ENCODE measurements around the gene CHD1. TPM values are rescaled to one million over a fixed set of nuclear protein-coding genes. Genes with fewer than 3 reads are reported as not detected.

Gene CHD1
- total RNA-seq, 4 donors from 2014 or later, result 43.5 to 120 (median 69.5) TPM

DNA sequence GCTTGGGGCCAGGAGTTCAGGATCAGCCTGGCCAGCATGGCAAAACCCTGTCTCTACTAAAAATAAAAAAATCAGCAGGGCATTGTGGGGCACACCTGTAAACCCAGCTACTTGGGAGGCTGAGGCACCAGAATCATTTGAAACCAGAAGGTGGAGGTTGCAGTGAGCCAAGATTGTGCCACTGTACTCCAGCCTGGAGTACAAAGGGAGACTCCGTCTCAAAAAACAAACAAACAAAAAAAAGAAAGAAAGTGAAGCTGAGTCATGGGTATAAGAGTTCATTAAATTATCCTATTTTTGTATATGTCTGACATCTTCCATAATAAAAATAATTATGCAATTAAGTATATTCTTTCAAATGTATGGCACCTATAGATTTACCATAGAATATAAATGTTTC lies 37.2 kb downstream of the CHD1 start:
- no peak overlapping the region for H3K27ac ChIP-seq
- H3K9me3 ChIP-seq, result no peaks in the 10 kb centered on the region
- no peaks in the 10 kb centered on the region for H3K27me3 ChIP-seq
- DNase-seq, result no peak
- H3K4me3 ChIP-seq, result no peak overlapping the region
- no peak for TF ChIP-seq POLR2A (IDR thresholded peaks at IDR 0.05)
- H3K4me1 ChIP-seq, result no peaks in the 10 kb centered on the region
- peaks cover 0 to 92% (median 0%) of the 10 kb centered on the region in 3 donors for H3K36me3 ChIP-seq

DNA sequence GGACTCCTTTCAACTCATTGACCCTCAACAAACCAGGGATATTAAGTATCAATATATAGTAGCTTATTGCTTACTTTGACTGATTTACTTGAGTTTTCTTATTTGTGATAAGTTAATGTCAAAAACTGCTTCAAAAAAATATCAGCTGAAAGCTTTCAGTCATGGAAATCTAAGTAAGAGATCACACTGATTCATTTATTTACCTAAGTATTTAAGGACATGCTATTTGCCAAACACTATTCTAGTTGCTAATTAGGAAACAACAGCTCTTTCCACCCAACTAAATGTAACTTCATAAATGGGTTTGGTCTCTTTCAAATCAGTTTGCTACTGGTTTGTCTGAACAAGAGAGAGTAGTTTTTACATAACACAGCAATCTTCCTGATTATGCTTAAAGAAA lies 48.2 kb downstream of the CHD1 start:
- TF ChIP-seq, protein P1, sequence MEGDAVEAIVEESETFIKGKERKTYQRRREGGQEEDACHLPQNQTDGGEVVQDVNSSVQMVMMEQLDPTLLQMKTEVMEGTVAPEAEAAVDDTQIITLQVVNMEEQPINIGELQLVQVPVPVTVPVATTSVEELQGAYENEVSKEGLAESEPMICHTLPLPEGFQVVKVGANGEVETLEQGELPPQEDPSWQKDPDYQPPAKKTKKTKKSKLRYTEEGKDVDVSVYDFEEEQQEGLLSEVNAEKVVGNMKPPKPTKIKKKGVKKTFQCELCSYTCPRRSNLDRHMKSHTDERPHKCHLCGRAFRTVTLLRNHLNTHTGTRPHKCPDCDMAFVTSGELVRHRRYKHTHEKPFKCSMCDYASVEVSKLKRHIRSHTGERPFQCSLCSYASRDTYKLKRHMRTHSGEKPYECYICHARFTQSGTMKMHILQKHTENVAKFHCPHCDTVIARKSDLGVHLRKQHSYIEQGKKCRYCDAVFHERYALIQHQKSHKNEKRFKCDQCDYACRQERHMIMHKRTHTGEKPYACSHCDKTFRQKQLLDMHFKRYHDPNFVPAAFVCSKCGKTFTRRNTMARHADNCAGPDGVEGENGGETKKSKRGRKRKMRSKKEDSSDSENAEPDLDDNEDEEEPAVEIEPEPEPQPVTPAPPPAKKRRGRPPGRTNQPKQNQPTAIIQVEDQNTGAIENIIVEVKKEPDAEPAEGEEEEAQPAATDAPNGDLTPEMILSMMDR (IDR thresholded peaks at IDR 0.05), result no peak
- TF ChIP-seq POLR2A (IDR thresholded peaks at IDR 0.05), result no peak
- H3K27me3 ChIP-seq, result no peaks in the 10 kb centered on the region
- H3K4me1 ChIP-seq, result no peaks in the 10 kb centered on the region
- DNase-seq, result no peak
- H3K27ac ChIP-seq, result no peak overlapping the region
- no peak overlapping the region for H3K4me3 ChIP-seq
- peaks cover 0 to 95% (median 0%) of the 10 kb centered on the region in 3 donors for H3K36me3 ChIP-seq
- no peaks in the 10 kb centered on the region for H3K9me3 ChIP-seq

DNA sequence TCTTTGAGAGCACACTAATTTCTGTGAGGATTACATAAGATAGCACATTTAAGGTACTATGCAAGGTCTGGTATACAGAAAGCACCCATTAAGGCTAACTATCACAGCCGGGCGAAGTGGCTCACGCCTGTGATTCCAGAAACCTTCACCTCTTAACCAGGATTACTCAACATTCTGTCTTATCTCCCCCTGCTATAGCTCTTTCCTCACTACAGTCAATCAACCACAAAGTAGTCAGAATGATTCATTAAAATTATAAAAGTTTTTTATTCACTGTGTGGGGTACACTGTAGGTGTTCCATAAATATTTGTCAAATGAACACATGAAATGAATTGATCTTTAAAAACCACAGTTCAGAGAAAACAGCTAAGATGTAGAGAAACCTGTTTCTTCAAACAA lies 48.7 kb downstream of the CHD1 start:
- Histone ChIP-seq H3K9me3 (no peaks in the 10 kb centered on the region), H3K27me3 (no peaks in the 10 kb centered on the region), H3K4me1 (no peaks in the 10 kb centered on the region), H3K4me3 (no peak overlapping the region), H3K36me3 (peaks cover 0 to 94% (median 0%) of the 10 kb centered on the region in 3 donors), H3K27ac (no peak overlapping the region)
- TF ChIP-seq, protein P1 (IDR thresholded peaks at IDR 0.05), result no peak
- TF ChIP-seq POLR2A (IDR thresholded peaks at IDR 0.05), result no peak
- no peak for DNase-seq

DNA sequence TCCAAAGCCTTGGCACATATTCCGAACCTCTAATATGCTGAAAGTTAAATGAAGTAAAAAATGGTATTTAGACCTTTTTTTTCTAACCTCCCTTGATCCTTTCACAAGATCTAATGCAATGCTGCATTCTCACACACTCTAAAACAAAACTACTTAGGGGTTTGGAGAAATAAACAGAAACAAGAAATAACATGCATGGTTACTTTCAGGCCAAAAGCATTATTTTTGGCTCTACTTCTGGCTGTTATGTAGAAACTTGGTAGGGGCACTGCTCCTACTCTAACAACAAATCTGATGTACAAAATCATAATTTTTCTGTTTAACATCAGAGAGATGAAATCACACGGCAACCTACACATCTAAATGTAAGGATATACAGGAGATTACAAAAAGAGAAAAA lies 51.2 kb downstream of the CHD1 start:
- no peak overlapping the region for H3K27ac ChIP-seq
- H3K27me3 ChIP-seq, result no peaks in the 10 kb centered on the region
- DNase-seq, result no peak
- peaks cover 0 to 96% (median 0%) of the 10 kb centered on the region in 3 donors for H3K36me3 ChIP-seq
- TF ChIP-seq, protein P1 (IDR thresholded peaks at IDR 0.05), result no peak
- no peak for TF ChIP-seq POLR2A (IDR thresholded peaks at IDR 0.05)
- H3K4me3 ChIP-seq, result no peak overlapping the region
- no peaks in the 10 kb centered on the region for H3K9me3 ChIP-seq
- no peaks in the 10 kb centered on the region for H3K4me1 ChIP-seq

DNA sequence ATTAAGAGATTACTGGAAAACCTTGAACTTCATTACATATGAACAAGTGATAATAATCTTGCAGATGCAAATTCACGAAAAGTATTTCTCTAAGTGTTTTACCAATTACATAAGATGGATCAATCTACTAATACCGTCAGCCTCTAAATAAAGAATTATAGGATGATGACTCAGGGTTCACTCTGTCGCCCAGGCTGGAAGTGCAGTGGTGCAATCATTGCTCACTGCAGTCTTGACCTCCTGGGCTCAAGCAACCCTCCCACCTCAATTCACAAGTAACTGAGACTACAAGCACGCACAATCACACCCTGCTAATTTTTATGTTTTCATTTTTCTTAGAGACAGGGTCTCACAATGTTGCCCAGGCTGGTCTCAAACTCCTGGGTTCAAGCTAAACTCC lies 56.1 kb downstream of the CHD1 start:
- Histone ChIP-seq H3K4me1 (no peaks in the 10 kb centered on the region), H3K27ac (no peak overlapping the region), H3K9me3 (no peaks in the 10 kb centered on the region), H3K36me3 (peaks cover 0 to 95% (median 0%) of the 10 kb centered on the region in 3 donors), H3K4me3 (no peak overlapping the region), H3K27me3 (no peaks in the 10 kb centered on the region)
- no peak for DNase-seq
- TF ChIP-seq, protein P1 (IDR thresholded peaks at IDR 0.05), result no peak
- no peak for TF ChIP-seq POLR2A (IDR thresholded peaks at IDR 0.05)

DNA sequence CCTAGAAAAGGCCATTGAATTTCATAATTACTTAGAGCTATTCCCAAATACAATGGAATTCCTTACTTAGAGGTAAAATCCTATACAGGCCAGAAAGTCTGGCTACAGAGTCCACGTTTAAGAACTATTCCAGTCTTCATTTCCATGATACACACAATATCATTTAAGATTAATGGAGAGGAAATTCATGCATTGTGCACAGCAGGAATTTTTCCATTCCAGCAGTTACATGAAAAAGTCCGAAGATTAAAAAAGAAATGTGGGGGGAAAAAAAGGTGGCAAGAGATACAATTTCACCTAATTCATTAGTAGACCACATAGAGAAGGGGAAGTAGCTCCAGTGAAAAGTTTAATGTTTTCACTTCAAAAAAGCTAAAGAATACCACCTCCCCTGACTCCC lies 63.1 kb downstream of the CHD1 start:
- TF ChIP-seq, protein P1 (IDR thresholded peaks at IDR 0.05), result no peak
- TF ChIP-seq POLR2A (IDR thresholded peaks at IDR 0.05), result no peak
- Histone ChIP-seq H3K27ac (no peak overlapping the region), H3K27me3 (no peaks in the 10 kb centered on the region), H3K4me1 (no peaks in the 10 kb centered on the region), H3K36me3 (peaks cover 0 to 92% (median 0%) of the 10 kb centered on the region in 3 donors), H3K9me3 (no peaks in the 10 kb centered on the region), H3K4me3 (no peak overlapping the region)
- no peak for DNase-seq

Measured in Peyer's patch (tissue), 4 donors.